SJSA1 (cell line): ENCODE results near the gene SLC31A1. TPM values are rescaled to one million over a fixed set of nuclear protein-coding genes. Genes with fewer than 3 reads are reported as not detected.

Experiments used
- DNase-seq, 2 experiments: peaks; one replicate each; pipeline ENCODE4 v3.0.0-alpha.2; 2015 to 2020; ENCODE audit warnings: low spot score in 2 of 2, low read depth in 1 of 2
- H3K27ac ChIP-seq: fragments of 250-450 bp; sonication (Bioruptor Pico); 2 replicates; pipeline ENCODE4 v1.5.1; 2020; ENCODE audit warnings: mild to moderate bottlenecking, moderate library complexity
- H3K27me3 ChIP-seq: fragments of 250-450 bp; sonication (Bioruptor Pico); replicated peaks from 2 replicates; pipeline ENCODE4 v1.5.1; 2020; ENCODE audit warnings: mild to moderate bottlenecking, moderate library complexity
- H3K36me3 ChIP-seq: fragments of 250-450 bp; sonication (Bioruptor Pico); 2 replicates; pipeline ENCODE4 v1.5.1; 2020; ENCODE audit warnings: mild to moderate bottlenecking
- H3K4me1 ChIP-seq: fragments of 250-450 bp; sonication (Bioruptor Pico); replicated peaks from 2 replicates; pipeline ENCODE4 v1.6.1; 2021; ENCODE audit warnings: mild to moderate bottlenecking
- H3K4me3 ChIP-seq: fragments of 250-450 bp; sonication (Bioruptor Pico); 2 replicates; pipeline ENCODE4 v1.5.1; 2020; ENCODE audit warnings: mild to moderate bottlenecking
- H3K9me3 ChIP-seq: fragments of 250-450 bp; sonication (Bioruptor Pico); replicated peaks from 2 replicates; pipeline ENCODE4 v1.5.1; 2020; ENCODE audit warnings: mild to moderate bottlenecking
- total RNA-seq: library from RNA; depleted of rRNA; stranded (reverse); fragments of >200 nt; shearing (Covaris generic); gene quantifications from 2 replicates; pipeline ENCODE4 v1.2.3, GENCODE V29; 2014; rRNA removed

The SLC31A1 gene
- 9.9 and 18.4 TPM in 2 replicates for total RNA-seq

DNA sequence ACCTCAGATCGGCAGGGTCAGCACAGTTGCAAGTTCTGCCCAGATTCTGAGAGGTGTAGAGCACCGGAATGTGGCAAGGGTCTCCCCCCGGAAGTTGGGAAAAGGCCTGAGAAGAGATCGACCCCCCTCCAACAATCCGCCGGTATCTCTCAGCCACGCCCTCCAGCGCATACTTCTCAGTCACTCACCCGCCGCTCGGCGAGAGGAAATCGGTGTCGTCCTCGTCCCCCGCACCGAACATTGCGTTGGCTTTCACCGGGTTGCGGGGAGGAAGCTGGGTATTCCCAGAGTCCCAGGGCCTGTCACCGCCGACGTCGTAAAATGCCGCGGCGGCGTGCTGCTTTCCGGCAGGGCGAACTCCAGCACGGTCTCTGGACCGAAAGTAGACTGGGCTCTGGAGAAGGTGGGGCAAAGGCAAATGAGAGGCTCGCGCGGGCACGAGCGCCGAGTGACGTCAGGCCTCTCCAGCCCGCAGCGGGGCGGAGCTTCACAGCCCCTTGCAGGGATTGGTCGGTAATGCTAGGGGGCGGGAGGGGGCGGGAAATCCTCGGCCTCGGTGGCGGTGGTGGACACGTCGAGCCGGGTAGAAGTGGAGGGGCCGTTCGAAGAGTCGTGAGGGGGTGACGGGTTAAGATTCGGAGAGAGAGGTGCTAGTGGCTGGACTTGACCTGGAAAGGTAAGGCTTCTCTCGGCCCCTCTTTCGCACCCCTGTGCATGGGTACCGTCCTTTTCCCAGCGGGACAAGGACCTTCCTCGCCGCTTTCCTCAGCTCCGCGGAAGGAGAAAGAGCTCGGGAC is at the start of gene SLC31A1, which contains the start of gene FKBP15:
Gene SLC31A1 (plus strand): TSS at position 542 of the 797 bp plus-strand sequence. CDS start 34,605 bp downstream, outside the sequence.
Gene FKBP15 (minus strand): TSS at position 275 of the 797 bp plus-strand sequence. CDS start 34 bp downstream, at position 241.
- peaks cover 18% of the 10 kb centered on the region for H3K36me3 ChIP-seq
- H3K9me3 ChIP-seq: no peaks in the 10 kb centered on the region
- H3K4me1 ChIP-seq: peaks cover 28% of the 10 kb centered on the region
- DNase-seq: peak; percentile 94 to 97
- peak within 1 kb of the TSS; percentile 77 for H3K27ac ChIP-seq
- no peaks in the 10 kb centered on the region for H3K27me3 ChIP-seq
- H3K4me3 ChIP-seq: peak within 1 kb of the TSS; percentile 67

DNA sequence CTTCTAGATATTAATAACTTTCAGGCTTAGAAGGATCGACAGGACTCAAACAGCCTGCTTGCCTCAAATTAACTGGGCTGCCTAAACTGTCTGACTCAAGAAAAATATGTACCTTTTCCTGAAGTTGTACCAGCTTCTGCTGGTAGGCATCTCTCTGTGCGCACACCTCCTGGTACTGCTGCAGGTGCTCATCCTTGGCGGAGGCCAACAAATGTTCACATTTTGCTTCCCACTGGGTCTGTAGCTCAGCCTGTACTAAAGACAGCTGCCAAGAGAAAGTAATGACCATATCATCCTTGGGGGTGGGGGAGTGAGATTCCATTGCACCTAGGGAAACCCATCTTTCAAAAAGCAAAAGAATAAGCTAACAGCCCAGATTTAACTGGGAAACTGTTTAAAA is 48.0 kb upstream of the SLC31A1 start:
- H3K27me3 ChIP-seq: no peaks in the 10 kb centered on the region
- no peak for DNase-seq
- H3K36me3 ChIP-seq: peaks cover 88% of the 10 kb centered on the region
- H3K27ac ChIP-seq: no peak overlapping the region
- no peak overlapping the region for H3K4me3 ChIP-seq
- no peaks in the 10 kb centered on the region for H3K4me1 ChIP-seq
- H3K9me3 ChIP-seq: no peaks in the 10 kb centered on the region

DNA sequence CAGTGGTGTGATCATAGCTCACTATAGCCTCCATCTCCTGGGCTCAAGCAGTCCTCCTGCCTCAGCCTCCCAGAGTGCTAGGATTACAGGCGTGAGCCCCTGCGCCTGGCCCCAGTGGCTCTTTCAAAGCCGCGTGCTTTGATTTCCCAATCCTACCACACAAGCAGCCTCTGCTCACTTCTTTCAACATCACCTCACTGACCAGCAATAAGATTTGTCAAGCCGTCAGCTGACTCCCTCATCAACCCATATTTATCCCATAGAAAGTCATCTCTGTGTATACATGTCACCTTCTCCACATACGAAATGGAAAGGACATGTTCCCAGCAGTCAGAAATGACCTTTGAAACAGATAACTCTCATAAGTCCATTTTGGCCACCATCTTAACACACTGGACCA is 44.5 kb upstream of the SLC31A1 start:
- no peaks in the 10 kb centered on the region for H3K4me1 ChIP-seq
- no peak for DNase-seq
- no peaks in the 10 kb centered on the region for H3K9me3 ChIP-seq
- no peaks in the 10 kb centered on the region for H3K27me3 ChIP-seq
- H3K4me3 ChIP-seq: no peak overlapping the region
- H3K36me3 ChIP-seq: peaks cover 80% of the 10 kb centered on the region
- H3K27ac ChIP-seq: no peak overlapping the region

DNA sequence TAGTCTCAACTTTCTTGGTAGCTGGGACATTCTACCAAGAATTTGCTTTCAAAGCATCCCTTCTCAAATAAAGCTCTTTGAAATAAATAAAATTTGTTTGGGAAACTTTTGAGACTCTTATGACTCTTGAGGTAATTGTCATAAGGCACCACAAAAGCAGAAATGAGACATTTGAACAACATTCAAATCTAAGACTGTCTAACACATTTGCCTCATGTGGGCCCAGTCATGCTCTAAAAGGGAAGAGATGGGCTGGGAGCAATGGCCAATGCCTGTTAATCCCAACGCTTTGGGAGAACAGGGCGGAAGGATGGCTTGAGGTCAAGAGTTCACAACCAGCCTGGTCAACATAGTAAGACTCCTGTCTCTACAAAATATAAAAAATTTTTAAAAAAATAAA is 44.1 kb upstream of the SLC31A1 start:
- H3K27ac ChIP-seq: no peak overlapping the region
- H3K36me3 ChIP-seq: peaks cover 82% of the 10 kb centered on the region
- H3K4me3 ChIP-seq: no peak overlapping the region
- H3K4me1 ChIP-seq: no peaks in the 10 kb centered on the region
- no peaks in the 10 kb centered on the region for H3K27me3 ChIP-seq
- no peaks in the 10 kb centered on the region for H3K9me3 ChIP-seq
- DNase-seq: no peak

DNA sequence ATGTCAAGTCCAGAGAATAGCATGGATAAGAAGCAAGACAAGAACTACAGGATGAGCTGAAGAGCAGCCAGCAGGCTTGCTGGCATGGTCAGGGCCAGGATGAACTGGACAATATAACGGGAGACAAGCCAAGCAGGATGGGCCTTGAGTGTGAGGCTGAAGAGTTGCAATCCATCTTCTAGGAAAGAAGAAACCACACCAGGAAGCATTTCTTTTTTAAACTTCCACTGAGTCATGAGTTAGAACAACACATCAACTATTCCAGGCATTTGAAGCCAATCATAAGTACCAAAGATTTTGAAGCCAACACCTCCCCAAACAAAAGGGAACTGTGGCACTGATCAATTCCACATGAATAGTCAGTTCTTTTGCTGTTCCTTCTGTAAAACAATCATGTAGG is 43.3 kb upstream of the SLC31A1 start:
- Histone ChIP-seq H3K36me3 (peaks cover 82% of the 10 kb centered on the region), H3K9me3 (no peaks in the 10 kb centered on the region), H3K4me3 (no peak overlapping the region), H3K27ac (no peak overlapping the region), H3K27me3 (no peaks in the 10 kb centered on the region), H3K4me1 (no peaks in the 10 kb centered on the region)
- DNase-seq: no peak

DNA sequence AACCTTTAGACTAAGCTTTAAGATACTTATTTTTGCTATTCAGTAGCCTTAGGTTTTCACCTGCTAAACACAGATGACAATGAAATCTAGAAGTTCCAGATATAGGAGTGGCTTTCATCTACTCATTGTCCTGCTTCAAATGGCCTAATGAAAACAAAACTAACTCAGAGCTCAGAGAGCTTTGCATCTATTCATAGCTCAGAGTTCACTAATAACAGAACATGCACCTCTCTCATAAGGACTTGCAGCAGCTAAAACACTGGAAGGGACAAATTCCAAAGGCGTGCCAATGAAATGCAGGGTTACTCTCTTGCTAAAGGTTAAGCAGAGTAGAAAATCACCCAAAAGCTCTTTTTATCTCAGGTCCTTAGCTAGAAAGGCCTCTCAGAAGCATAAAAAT is 41.5 kb upstream of the SLC31A1 start:
- Histone ChIP-seq H3K4me3 (no peak overlapping the region), H3K27me3 (no peaks in the 10 kb centered on the region), H3K4me1 (no peaks in the 10 kb centered on the region), H3K9me3 (no peaks in the 10 kb centered on the region), H3K27ac (no peak overlapping the region), H3K36me3 (peaks cover 85% of the 10 kb centered on the region)
- no peak for DNase-seq

DNA sequence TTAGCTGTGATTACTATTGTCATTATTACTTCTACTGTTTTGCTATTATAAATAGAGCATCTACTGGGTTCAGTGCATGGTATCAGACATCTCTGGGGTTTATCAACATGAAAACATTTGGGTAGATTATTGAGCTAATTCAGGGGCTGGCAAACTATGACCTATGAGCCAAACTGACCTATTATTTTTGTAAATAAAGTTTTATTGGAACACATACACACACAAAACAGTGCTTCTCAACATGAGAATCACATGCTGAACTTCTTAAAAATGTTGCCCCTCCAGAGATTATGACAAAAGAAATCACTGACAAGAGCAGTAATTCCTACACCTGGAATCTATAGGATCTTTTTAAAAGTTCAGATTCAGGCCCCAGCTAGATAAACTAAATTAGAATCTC is 40.2 kb upstream of the SLC31A1 start:
- no peaks in the 10 kb centered on the region for H3K27me3 ChIP-seq
- no peaks in the 10 kb centered on the region for H3K4me1 ChIP-seq
- H3K27ac ChIP-seq: no peak overlapping the region
- DNase-seq: no peak
- no peaks in the 10 kb centered on the region for H3K9me3 ChIP-seq
- peaks cover 88% of the 10 kb centered on the region for H3K36me3 ChIP-seq
- H3K4me3 ChIP-seq: no peak overlapping the region

DNA sequence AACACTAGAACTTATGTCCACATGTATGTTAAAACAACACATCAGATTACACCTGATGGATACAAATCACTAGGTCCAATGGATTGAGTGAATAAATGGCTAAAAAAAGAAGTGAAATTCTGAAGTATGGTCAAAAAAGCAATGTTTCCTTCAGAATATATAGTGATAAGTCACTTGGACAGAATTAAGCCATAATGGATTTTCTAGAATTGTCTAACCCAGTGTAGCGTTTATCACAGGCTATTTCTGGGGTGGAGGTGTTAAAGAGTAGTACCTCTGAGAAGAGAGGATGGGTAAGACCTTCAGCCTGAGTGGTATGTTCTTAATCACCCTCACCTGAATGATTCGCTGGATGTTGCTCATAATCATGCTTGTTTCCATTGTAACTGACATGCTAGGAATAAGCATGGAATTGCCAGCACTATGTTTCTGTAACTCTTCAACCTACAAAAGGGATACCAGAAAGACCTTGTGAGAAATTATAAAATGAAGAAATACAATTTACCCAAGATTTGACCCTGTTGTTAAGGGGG is 37.3 kb upstream of the SLC31A1 start:
- Histone ChIP-seq H3K27ac (no peak overlapping the region), H3K36me3 (peaks cover 88% of the 10 kb centered on the region), H3K4me1 (peaks cover 19% of the 10 kb centered on the region), H3K9me3 (no peaks in the 10 kb centered on the region), H3K4me3 (no peak overlapping the region), H3K27me3 (no peaks in the 10 kb centered on the region)
- no peak for DNase-seq

DNA sequence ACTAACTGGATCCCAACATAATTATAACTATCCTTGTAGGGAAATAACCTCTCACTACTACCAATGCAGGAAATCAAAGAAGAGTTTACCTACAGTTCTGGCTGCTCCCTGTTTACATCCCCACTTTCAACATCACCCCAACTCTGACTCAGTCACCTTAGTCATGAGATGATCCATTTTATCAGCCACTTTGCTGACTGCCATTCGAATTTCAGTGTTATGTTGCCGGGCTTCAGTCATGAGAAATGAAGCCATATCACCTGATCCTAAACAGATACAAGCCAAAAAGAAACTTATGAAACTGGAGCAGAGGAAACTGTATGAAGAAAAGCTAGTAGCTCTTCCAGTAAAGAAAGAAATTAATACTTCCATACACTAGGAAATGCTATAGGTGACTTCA is 36.8 kb upstream of the SLC31A1 start:
- no peaks in the 10 kb centered on the region for H3K27me3 ChIP-seq
- no peak for DNase-seq
- H3K4me1 ChIP-seq: peaks cover 21% of the 10 kb centered on the region
- H3K27ac ChIP-seq: no peak overlapping the region
- H3K4me3 ChIP-seq: no peak overlapping the region
- peaks cover 88% of the 10 kb centered on the region for H3K36me3 ChIP-seq
- no peaks in the 10 kb centered on the region for H3K9me3 ChIP-seq

DNA sequence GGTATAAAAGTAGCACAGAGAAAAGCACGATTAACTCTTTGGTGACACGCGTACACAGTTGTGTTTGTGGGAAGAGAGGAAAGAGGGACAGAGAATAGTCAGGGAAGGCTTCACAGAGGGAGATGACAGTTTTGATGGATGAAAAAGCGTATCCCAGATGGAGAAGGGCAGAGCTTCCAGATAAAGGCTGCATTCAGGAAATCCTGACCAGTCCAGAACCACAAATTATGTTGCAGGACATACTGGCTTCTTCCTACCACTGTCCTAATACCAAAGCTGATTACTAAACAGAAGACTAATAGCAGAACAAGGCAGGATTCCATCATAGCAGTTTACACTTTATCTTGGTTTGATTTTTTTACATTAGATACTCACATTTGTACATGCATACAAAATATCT is 36.1 kb upstream of the SLC31A1 start:
- Histone ChIP-seq H3K27ac (no peak overlapping the region), H3K4me1 (peaks cover 21% of the 10 kb centered on the region), H3K27me3 (no peaks in the 10 kb centered on the region), H3K36me3 (peaks cover 90% of the 10 kb centered on the region), H3K9me3 (no peaks in the 10 kb centered on the region), H3K4me3 (no peak overlapping the region)
- DNase-seq: no peak

DNA sequence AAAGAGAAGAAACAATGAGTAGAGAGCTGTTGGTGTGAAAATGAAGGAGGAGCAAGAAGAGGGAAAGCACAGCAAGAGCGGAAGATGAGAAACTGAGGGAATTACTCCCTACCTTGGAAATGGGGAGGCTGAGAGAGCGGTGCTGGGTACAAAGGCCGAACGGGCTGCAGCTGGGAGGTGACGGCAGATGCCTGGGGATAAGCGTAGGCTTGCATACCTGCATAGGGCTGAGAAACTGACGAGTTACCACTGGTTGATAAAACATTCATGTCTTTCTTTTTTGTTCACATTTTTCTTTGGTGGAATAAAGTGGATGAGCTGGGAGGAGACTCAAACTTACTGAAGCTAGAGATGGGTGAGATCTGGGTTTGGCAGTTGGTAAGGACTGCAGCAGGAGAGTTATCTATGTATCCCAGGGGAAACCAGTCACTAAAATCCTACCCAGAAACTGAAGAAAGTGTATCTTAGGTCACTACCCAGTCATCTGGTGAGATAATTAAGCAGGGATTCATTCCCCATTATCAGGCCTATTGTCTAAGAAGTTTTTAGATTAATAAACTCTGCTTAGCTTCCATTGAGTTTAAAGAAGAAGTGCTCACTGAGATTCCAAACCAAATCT is 35.1 kb upstream of the SLC31A1 start:
- H3K4me3 ChIP-seq: no peak overlapping the region
- H3K4me1 ChIP-seq: peaks cover 21% of the 10 kb centered on the region
- peaks cover 89% of the 10 kb centered on the region for H3K36me3 ChIP-seq
- H3K27ac ChIP-seq: no peak overlapping the region
- no peaks in the 10 kb centered on the region for H3K9me3 ChIP-seq
- DNase-seq: no peak
- no peaks in the 10 kb centered on the region for H3K27me3 ChIP-seq

DNA sequence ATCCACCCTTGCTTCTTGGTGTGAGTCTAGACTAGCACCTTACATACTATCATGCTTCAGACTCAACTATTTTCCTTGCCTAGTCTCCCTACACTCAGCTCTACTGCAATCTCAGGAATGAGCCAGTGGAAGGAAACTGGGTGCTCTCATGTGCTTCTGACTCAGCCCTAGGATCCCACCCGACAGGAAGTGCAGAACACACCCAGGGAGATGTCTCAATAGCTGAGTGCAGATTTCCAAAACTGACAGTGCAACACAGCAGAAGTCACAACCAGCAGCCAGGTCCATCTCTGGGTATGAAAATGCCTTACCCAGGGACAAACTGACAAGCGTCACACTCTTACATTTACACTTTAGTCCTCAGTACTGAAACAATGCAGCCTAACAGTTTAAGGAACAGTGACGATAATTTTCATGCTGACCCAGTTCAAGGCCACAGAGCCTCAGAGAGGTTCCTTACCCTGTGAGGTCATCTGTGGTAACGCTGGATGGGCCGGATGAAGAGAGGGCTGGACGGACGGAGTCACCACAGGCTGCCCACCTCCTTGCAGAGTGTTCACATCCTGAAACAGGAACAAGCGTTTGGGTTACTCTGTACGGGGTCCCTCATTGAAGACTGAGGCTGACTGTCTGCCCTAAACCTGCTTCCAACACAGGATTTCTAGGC is 33.3 kb upstream of the SLC31A1 start:
- Histone ChIP-seq H3K27ac (peak overlapping the region; percentile 42), H3K27me3 (no peaks in the 10 kb centered on the region), H3K9me3 (no peaks in the 10 kb centered on the region), H3K4me3 (peak overlapping the region; percentile 11; the same call in 1 of the 2 replicates), H3K36me3 (peaks cover 81% of the 10 kb centered on the region), H3K4me1 (peaks cover 21% of the 10 kb centered on the region)
- DNase-seq: peak; percentile 42 to 55

DNA sequence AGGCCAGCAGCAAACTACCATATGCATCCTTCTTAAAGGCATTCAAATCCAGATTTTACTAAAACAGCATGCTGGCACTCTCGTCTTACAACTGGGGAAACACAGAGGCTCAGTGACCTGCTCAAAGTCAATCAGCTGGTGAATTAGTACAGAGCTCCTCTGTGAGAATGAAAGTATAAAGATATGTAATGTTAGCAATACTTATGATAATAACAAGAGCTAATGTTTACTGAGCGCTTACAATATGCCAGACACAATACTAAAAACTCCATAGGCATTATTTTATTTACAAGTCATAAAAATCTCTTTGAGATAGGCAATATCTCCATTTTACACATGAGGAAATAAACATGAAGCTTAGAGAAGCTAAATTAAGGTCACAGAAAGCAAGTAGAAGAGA is 28.9 kb upstream of the SLC31A1 start:
- Histone ChIP-seq H3K4me1 (peaks cover 17% of the 10 kb centered on the region), H3K27me3 (no peaks in the 10 kb centered on the region), H3K27ac (no peak overlapping the region), H3K36me3 (peaks cover 60% of the 10 kb centered on the region), H3K4me3 (no peak overlapping the region), H3K9me3 (no peaks in the 10 kb centered on the region)
- no peak for DNase-seq
